NCI-H2107 treated with DMSO at 0.1 percent for 48 hours (cell line): ENCODE results near the gene MAGI2.

Experiments
- DNase-seq: peaks from one replicate; lab custom pipeline; 2025; ENCODE audit not compliant: unreplicated experiment; lab: John Stamatoyannopoulos, UW

MAGI2 gene

DNA sequence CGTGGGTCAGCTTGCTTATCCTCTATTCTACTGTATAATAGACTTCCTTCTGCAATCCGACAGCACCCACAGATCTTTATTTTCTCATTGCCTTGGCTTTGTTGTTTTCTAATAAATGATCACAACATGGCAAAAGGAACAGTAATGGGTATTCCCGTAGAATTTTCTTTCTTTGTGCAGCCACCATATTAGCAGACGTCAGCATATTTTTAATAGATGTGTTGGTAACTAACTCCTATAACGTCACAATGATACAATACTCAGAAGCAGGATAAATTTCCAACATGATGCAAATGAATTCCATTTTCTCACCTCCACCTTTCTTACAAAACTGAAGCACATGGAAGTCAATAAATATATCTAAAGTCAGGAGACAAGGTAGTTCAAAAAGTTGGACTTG lies 617.6 kb downstream of the MAGI2 start:
- DNase-seq, result no peak

DNA sequence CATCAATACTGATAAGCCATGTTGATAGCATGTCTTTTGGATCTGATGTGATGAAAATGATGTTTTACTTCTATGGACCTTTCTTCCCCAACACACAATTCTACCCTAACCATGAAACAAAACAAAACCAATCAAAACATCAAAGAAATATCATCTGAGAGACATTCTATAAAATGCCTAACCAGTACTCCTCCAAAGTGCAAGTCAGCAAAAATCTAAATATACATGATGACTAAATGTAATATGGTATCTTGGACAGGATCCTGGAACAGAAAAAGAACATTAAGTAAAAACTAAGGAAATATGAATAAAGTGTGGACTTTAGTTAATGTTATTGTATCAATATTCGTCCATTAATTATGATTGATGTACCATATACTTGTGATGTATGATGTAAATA lies 625.1 kb downstream of the MAGI2 start:
- DNase-seq, result no peak

DNA sequence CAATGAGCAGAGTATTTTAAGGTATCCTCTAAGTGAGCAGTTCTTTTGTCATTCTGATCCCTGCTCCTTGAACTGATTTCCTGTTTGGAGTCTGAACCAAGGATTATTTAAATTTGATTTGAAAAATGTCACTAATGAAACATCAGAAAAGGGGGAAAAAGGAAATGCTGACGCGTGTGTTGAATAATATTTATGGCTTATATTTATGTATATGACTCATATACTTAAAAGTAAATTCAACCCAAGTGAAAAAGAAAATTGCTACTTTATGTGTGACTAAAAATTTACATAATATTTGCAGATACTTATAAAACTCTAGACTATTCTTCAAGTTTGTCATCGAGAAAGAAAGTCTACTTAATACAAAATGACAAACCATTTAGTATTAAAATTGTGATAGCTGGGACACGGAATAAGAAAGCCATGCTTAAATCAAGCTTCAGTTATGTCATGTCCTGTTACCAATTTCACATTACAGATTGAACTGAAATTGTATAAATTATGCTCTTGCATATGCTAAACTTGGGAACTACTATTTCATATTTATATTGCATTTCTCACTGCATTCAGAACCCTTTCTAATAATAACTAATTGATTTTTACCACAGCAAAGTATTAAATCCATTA lies 649.9 kb downstream of the MAGI2 start:
- no peak for DNase-seq

DNA sequence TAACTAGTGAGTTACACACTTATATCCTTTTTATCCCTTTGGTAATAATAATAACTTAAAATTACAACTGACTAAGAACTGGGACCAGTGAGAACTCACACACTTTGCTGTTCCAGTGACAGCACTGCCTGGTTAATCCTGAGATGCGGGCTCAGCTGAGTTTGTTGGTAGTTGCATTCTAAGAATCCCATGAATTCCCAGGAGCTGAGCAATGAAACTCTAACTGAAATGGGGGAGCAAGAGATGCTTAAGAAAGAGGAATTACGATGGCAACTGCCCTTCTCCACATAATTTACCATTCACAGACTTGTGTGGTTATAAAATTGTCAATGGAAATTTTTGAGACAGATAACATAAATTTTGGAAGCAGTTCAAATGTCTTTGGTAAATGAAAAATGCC lies 659.4 kb downstream of the MAGI2 start:
- no peak for DNase-seq

DNA sequence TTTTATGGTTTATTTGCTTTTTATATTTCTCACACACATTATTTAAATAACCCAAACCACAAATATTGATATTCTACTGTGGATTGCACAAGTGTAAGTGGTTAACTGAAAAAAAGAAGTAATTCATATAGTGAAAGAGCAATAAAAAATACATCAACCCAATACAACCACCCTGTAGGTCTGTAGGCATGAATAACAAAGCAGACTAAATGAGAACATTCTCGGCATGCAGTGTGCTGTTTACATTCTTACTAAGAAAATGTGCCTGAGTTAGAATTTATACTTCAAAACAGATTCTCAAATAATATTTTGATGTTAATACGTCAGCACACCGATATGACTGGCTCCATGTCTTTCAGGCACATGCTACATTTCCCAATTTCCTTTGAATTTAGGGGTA lies 660.8 kb downstream of the MAGI2 start:
- no peak for DNase-seq

DNA sequence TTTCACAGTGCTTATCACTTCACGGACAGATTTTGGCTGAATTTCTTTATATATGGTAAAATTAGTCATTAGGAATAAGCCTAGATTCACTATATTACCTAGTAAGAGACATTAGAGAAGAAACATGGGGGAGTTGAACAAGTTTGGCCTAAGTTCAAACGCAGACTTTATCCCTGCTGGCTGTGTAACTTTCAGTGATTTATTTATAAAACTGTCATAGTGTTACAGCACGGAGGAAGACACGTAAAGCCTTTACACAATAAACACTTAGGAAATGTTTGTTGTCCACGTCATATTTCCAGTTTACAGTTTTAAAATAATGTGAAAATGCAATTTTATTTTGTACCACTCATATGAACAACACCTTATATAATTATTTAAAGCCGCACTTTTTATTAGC lies 661.5 kb downstream of the MAGI2 start:
- DNase-seq, result no peak

DNA sequence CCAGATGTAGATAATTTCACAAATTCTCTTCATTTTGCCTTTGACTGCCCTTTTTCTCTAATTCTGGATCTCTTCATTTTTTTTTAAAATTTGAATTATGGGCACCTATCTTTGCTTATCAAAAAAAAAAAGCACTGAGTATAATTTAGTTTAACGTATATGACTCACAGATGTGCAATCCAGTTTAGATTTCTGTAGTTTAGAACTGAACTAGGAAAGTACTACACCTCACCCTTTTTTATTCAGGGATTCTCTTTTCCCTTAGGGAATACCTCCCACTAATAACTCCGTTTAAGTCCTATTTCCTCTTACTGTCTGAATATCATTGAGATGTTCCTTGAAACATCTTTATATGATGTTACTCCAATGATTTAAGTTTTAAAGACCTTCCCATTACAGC lies 665.0 kb downstream of the MAGI2 start:
- DNase-seq, result no peak

DNA sequence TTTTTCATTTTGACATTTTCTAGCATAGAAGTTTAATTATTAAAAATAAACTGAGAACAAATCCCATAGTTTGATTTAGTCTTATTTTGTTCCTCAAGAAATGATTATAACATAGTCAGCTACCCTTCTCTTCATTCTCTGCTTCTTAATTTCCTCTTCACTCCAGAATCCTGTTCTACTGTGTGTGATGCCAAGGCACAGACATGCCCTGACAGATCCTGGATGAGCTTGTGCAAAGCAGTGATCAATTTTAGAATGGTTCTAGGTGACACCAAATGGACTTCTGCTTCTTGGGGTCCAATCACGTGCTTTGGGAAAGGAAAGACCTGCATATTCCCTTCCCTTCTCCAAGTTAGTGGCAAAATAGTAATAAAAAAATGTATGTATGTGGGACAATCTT lies 665.6 kb downstream of the MAGI2 start:
- no peak for DNase-seq

DNA sequence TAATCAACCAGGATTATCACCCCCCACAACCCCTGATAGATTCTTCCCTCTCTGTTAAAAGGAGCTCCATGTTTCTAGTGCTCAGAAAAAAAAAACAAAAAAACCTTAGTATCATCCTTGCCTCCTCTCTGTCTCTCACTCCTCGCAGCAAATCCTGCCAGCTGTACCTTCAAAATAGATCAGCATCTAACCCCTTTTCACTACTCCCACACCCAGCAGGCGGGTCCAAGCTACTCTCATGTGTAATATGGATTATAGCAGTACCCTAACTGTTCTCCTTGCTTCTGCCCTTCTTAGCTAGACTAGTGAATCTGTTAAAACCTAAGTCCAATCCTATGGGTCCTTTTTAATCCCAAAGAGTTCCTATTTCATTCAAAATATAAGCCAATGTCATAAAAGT lies 667.4 kb downstream of the MAGI2 start:
- DNase-seq, result no peak

DNA sequence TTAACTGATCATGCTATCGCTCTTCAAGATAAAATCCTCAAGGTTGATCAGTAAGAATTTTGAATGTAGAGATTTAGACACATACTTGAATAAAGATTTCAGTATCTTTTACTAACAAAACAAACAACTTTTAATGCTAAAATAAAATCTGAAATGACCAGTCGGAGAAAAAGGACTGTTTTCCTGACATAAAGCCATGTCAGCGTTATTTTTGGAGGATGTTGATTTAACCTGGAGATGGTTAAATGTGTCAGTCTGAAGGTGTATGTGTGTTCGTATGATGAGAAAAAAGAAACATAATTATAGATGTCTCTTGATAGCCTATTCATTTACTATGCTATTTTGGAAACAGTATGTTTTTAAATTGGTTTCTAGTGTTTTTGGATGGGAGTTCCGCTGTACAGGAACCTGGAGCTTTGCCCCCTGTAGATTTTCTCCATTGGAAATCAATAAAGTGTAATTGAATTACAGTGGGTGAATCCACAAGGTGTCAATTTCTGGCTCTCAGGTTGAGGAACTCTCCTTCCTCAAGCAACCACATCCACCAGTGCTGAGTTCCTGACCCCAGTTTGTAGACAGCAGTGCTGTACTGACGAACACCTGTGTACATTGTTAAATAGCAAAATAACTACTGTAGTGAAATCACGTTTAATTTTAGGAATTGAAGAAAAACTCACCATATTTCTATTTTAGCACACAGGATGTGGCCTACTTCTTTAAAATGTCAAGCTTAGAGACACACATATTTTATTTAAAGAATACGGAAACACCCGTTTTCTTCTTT lies 670.1 kb downstream of the MAGI2 start:
- no peak for DNase-seq

DNA sequence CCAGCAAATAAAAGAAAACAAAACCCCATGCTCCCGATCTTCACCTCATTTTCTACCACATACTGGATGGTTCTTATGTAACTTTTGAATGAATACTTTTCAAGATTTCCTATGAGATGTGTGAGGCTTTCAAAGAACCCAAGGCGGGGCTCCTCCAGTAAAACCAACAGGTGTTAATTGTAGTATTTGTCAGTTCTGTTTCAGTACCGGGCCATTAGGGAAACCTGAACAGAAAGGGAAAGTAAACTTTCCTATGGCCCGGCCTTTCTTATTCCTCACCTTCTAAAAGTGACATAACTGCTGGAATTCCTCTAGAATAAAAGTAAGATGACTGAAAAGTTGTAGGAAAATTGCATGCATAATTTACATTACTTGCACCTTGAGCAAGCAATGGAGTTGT lies 672.9 kb downstream of the MAGI2 start:
- DNase-seq, result no peak

DNA sequence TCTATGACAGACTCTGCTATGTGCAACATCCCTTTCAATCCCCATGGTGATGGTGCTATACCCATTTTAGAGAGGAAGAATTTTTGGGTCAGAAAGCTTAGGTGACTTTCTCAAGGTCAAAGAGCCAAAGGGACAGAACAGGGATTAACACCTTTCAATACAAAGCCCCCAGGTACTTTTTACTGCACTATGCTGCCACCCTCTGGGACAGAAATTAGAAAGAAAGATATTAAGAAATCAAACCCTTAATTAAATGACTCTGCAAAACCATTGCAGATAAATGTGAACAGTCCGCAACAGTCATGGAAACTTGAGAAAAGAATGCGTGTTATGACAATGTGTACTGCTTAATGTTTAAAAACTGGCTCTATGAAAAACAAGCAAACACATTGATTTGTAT lies 673.7 kb downstream of the MAGI2 start:
- no peak for DNase-seq

DNA sequence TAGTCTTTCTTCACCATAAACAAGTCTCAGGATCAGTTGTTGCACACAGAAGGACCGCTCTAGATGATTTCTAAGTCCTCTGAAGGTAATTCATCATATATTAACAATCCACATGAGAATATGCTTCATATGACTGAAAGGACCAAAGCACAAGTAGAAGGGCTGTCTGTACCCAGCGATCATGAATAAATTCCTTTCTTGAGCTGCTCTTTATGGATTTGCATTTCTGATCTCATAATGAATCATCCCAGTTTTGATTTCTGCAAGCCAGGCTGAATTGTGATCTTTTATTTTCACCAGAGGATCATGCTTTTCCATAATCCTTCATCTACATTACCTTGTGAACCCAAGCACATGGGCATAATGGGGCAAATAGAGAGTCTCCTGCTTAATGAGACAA lies 675.6 kb downstream of the MAGI2 start:
- DNase-seq, result no peak

DNA sequence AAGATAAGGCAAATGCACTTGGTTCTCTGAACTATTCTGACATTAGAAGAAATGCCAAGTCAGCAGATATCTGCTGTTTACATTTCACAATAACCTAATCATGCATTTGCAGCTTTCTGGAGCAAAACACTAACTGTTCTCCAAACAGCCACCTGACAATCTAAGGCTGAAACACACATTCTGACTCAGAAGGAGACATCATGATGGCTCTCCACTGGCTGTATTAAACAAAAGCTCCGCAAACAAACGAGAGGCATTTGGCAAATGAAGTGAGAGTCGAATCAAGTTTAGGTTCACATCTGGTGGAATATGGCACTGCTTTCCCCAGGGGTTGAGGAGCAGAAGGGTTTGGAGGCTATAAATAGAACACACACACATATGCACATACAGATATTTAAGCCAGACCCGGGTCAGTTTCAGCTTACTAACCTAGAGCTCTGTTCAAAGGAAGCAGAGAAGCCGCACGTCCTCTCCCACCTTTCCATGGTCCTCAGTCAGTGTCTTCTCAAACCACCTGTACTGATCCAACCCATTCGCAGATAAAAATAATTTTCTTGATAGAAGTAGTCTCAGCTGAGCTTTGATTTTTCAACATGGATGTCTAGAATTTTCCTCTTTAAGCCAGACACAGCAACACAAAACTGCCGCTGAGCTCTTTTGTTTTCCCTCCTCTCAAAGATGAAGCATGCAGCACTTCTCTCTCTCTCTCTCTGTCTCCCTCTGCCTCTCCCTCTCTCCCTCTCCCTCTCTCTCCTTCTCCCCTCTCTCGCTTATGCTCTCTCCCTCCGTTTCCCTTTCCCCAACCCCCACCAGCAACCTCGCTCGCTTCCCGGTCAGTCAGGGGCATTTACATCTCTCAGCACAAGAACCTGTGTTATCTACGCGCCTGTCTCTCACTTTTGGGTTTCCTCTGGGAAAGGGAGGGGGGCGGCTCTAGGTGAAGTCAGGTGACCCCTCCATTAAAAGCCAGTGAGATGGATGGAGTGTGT lies 682.8 kb downstream of the MAGI2 start:
- DNase-seq, result no peak

DNA sequence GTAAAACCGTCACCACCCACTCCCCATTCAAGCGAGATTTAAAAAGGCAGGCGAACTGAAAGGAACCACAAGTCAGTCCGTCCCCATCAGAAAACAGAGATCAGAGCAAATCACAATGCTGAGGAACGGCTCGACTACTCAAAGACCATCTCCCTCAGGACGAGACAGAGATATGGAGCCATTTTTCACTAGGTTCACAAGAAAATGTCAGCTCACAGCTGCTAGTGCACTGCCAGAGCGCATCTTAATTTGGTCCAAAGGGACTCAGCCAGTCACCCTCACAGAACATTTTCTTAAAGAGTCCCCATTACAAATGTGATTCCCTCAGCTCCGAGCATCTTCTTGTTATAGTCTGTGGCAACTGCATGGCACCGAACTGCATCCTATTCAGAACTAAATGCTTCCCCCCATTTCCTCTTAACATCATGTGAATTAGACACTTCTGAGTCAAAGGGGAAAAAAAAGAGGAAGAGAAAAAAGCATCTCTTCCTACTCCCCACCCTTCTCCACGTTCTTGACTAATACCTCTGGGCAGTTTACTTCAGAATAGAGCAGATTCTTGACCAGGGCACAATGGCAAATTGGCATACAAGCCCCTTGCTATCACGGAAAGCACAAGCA lies 683.9 kb downstream of the MAGI2 start:
- no peak for DNase-seq

DNA sequence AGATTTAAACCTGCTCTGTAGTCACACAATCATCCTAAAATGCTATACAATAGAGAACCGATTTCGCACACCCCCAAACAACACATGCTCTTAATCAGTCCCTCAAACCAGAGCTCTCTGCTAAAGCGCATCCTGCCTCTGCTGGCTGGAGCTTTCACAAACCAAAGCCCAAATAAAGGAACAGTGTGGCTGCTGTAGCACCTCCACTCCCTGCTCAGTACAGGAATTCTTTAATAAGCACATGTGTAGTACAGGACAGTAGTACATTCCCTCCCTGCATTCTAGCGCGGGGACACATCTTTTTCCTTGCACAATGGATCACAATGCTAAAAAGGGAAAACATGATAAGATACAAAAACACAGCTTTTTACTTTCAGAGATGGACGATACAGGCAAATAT lies 684.6 kb downstream of the MAGI2 start:
- no peak for DNase-seq

DNA sequence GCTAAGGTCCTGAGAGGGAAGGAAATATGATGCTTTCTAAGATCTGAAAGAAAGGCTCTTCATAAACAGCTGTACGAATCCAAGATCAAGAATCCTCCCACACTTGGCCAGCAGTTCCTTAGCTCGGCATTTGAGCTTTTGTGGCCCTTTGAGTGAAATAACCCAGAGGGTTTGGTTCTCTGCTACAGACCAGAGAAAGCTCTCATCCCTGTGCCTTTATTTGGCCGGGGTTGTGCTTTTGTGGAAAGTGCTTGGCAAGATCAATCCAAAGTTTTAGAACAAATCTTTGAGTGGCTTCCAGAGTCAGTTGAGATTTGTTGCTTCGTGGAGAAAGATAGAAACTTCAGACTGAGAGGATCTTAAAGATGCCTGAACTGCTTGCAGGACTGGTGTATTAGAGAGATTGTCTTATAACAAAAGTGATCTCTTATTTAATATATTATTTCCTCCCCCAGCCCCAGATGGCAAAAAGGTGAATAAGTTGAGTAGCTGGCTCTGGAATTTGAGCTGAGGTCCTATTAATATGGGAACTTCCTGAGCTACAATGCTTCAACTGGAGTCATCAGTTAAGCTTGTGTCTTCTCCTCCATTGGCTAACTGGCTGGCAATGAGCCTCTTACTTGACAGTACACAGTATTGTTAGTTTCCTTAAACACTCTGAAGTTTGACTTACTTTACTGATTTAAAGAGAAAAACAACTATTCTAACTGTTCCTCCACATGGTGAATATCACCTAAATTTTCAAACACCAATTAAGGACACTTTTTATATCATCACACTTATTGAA lies 687.3 kb downstream of the MAGI2 start:
- no peak for DNase-seq

DNA sequence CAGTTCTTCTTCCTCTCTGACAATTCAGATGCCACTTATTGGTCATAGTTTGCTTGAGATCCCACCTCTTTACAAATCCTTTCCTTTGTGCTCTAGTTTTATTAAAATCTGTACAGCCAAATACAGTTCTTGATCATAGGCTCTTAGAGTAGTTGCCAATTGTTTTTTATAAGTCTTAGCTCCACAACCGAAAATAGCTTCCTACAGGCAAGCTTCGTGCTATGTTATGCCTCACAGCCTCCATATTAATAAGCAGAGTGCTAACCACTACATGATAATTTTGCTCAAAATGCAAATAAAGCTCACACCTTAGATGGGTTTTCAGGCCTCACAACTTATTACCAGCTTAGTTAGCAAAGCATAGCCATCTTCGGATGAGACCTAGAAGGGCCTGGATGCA lies 688.9 kb downstream of the MAGI2 start:
- no peak for DNase-seq

DNA sequence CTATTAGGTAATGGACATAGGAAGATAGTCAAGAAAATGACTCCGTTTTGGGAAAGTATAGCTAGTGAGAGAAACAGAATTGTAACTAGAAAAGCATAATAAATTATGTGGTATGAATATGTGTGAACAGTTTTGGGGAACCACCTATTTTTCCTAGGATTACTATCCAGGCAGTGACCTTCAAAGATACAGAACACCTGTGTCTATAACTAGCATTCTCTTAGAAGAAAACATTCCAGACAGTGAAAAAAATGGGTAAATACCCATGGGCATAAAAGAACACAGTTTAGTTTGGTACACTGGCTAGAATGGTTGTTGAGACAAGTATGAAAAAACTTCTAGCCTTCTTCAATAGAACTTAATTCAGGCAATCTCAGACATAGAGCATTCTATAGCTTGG lies 690.8 kb downstream of the MAGI2 start:
- DNase-seq, result no peak

DNA sequence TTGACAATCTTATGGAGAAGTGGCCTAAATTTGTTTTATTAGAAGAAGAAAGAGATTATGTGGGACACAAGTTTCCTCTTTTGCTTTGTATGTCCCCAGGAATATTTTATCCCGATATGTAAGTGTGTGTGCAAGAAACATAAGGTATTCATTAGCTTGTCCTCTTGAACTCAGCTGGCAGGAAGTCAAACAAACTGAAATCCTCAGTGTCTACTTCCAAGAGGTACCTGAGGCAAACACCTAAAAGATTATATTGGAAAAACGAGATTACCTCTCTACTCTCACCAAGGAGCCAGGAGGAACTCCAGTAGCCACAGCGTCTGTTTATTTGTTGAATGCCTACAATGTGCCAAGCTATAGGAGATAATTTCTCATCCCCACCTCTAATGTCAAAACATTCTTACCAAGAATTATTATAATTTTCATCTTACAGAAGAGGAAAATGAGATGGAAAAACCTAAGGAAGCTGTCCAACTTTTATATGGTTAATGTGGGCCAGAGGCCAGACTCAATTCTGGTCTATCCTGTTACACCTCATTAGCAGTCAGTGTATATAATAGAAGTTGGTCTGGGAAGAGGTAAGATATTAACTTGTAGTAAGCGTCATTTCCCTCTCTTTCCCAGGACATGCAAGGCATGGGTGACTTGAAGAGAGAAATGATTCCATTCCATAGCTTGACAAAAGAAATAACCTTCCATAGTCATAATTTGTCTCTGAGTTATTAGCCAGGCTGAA lies 692.7 kb downstream of the MAGI2 start:
- DNase-seq, result no peak
